HG03575 (cell line): ENCODE measurements around the gene TRAPPC2L.

Experiments
- ATAC-seq: cut with Tn5 transposase; IDR thresholded peaks from one replicate; pipeline ENCODE4 v1.9.1; 2021; ENCODE audit not compliant: unreplicated experiment, insufficient number of reproducible peaks, low FRiP score; ENCODE audit errors: extremely low read depth

TRAPPC2L gene, protein sequence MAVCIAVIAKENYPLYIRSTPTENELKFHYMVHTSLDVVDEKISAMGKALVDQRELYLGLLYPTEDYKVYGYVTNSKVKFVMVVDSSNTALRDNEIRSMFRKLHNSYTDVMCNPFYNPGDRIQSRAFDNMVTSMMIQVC

GRCh38 chr16:88856828-88857727, at the start of gene TRAPPC2L, which contains the start of gene GALNS:
TRAPPC2L (plus strand) TSS chr16:88857127; CDS start chr16:88857151, 24 bp downstream.
GALNS (minus strand) TSS chr16:88856947; CDS start chr16:88856877, 70 bp downstream.
- no peak for ATAC-seq

- no peak for ATAC-seq
Measured at GRCh38 chr16:88807142-88807625, 49.7 kb upstream of the TRAPPC2L start.

GRCh38 chr16:88807626-88808453, 49.1 kb upstream of the TRAPPC2L start:
- no peak for ATAC-seq

GRCh38 chr16:88809068-88809675, 47.8 kb upstream of the TRAPPC2L start:
- ATAC-seq = no peak

DNA sequence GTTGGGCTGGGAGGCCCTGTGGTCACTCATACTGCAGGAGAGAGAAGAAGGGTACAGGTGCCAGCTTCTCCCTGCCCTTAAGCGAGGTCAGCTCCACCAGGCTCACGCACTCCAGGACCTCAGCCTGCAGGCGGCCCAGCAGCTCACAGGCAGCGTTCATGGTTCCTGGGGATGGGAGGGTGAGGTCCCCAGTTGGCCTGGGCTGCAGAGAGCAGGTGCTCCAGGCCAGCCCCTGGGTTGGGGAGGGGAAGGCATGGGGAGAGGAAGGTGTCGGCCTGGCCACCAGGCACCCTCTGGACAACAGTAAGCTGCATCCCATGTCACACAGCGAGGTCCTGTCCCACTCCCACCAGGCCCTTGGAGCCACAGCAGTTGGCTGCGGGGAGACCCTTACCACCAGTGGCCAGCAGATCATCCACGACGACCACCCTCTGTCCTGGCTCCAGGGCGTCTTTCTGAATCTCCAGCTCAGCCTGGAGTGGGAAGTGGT, 47.2 kb upstream of the TRAPPC2L start:
- no peak for ATAC-seq

DNA sequence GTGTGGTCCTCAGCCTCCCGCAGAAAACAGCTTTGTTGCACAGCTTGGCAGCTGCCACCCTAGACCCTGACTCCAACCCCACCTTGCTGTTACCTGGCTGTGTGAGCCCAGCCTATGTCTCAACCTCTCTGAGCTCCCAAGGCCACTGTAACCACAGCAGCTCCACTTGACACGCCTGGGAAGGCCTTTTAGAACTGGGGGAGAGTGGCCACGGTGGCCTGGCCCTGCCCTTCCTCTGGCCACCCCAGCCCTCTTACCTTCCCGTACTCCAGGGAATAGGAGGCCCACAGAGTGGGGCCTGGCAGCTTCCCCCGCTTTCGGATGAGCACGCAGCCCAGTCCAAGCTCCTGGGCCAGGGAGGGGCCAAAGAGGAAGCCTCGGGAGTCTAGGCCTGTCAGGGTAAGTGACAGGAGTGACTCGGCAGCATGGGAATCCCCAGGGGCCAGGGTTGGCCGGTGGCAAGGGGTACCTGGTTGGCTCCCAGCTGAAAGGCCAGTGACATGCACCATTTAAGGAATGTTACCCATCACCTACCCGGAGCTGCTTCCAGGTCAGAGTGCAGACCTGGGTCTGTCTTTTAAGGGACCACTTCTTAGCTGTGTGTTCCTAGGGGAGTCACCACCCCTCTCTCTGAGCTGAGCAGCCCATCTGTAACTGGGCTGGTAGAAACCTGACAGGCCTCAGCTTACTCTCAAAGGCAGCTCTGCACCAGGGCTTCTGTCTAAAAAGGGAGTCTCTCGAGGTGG, 46.6 kb upstream of the TRAPPC2L start:
- ATAC-seq = no peak

DNA sequence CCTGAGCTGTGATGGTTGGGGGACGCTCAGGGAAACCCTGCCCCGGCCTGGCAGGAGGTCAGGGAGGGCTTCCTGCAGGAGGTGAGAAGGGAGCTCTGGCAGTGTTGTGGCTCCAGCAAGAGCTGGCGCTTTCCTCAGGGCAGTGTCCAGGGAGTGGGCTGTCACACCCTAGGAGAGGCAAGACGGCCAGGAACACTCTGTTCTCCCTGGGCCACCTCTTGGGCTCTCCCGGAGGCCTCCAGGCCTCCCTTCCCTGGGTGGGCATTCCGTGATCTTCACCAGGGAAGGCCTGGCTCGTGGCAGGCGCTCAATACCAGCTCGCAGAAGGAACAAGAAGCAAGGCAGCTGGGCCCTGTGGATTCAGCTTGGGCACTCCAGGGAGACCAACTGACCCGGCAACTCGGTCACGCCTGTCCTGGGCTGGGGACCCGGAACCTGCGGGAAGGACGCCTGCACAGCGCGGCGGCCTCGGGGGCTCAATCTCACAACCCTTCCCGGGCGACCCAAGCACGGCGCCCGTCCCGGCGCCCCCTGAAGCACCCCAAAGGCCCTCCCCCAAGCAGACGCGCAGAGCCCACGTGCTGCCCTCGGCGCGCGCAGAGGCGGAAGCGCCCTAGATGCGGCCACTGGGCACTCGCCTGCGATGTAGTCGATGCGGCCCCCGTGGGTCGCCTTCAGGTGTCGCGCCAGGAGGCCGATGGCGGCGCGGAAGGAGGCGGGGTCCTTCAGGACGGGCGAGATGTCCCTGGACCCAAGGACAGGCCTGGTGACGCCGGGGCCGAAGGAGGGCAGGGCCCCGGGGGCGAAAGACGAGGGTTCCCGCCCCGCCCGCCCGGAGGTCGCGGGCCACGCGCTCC, 45.8 kb upstream of the TRAPPC2L start:
- no peak for ATAC-seq

GRCh38 chr16:88811769-88812512, 45.0 kb upstream of the TRAPPC2L start, which contains the start of gene APRT:
APRT (minus strand) TSS chr16:88811928; CDS start chr16:88811899, 29 bp downstream.
- ATAC-seq = no peak

DNA sequence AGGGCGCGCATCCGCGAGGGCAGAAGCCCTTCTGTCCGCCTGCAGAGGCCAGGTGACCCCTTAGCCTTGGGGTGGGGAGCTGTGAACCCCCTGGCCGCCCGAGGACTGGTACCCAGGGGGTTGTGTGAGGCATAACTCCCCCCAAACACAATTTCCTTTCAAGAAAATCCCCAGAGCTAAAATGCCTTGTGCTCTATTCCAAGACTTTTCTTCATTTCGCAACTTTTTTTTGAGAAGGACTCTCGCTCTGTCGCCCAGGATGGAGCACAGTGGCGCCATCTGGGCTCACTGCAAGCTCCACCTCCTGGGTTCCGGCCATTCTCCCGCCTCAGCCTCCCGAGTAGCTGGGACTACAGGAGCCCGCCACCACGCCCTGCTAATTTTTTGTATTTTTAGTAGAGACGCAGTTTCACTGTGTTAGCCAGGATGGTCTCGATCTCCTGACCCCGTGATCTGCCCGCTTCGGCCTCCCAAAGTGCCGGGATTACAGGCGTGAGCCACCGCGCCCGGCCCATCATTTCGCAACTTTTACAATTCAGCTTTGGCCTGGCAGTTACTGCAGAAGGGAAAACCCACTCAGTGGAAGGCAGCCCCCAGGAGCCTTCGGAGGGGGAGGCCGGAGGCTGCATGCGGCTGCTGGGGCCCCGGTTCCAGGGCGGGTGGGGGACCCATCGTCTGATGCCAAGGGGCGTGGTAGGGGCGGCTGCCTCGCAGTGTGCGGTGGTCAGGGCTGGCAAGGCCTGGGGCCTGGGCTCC, 44.2 kb upstream of the TRAPPC2L start:
- no peak for ATAC-seq

- ATAC-seq = no peak
Measured at GRCh38 chr16:88813269-88814143, 43.4 kb upstream of the TRAPPC2L start.

DNA sequence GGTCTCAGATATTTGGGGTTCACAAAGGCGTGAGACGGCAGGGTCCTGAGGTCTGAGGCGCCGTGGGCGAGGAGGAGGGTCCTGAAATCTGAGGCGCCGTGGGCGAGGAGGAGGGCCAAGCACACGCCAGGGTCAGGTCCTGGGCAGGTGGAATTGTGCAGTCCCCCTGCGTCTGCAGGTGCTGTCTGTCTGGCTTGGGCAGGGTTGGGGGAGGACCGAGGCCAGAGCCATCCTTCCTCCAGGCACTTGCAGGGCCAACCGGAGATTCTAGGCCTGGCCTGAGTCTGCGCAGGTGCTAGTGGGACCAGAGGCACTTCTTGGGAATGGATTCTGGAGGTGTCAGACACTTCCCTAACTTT, 42.8 kb upstream of the TRAPPC2L start:
- no peak for ATAC-seq

- ATAC-seq = no peak
Measured at GRCh38 chr16:88815227-88815626, 41.7 kb upstream of the TRAPPC2L start.

GRCh38 chr16:88815901-88816589, 40.9 kb upstream of the TRAPPC2L start:
- ATAC-seq = no peak

DNA sequence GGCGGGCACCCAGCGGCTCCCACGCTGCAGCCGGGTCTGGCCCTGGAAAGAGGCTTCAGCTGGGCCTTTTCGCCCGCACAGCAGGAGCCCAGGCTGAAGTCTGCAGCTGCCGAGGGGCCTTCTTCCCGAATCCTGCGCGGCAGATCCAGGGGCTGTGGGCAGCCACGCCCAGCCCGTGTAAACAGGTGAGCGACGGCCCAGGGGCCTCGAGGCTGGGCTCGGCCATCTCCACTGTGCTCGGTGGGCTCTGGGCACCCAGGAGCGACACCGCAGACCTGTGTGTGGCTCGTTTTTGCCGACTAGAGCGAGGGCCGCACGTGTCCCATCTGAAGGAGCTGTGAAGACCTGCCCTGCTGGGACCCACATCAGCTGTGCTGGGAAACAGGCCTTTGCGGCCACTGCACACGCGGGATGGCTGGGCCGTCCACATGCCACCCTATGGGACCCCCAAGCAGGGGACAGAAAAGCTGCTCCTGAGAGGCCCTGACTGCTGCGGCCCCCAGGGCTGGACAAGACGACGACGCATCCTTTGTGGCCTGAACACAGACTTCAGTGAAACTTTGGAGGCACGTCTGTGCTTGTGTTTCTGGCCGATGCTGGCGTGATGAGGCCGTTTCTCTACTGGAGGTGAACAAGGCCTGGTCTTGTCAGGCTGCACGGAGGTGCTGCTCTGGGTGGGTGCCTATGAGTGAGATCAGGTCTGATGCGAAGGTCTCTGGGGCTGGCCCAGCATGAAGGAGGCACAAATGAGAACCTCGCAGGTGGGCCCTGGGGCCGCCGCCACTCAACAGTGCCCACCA, 40.0 kb upstream of the TRAPPC2L start:
- no peak for ATAC-seq
